ENCODE results near the gene CACNG5. TPM values are rescaled to one million over a fixed set of nuclear protein-coding genes. Genes with fewer than 3 reads are reported as not detected.

Gene CACNG5
- total RNA-seq, 1 donor from 2014 or later, result not detected

- DNase-seq (ENCODE audit: low read depth in 2 of 2), result no peak
These were observed 12.9 kb upstream of the CACNG5 start for GRCh38 chr17:66822009-66822408.

DNA sequence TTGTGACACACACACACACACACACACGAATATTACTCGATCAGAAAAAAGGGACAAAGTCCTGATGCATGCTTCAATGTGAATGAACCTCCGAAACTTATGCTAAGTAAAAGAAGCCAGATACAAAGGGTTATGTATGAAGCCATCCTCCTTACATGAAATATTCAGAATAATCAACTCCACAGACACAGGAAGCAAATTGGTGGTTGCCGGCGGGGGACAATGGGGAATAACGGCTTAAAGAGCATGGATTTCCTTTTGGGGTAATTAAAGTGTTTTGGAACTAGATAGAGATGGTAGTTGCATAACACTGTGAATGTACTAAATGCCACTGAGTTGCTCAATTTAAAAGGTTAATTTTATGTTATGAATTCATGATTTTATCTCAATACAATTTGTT is 8.1 kb upstream of the CACNG5 start:
- no peak for DNase-seq (ENCODE audit: low read depth in 2 of 2)

- peak; percentile 25 to 71 for DNase-seq (ENCODE audit: low read depth in 2 of 2)
These were observed 5.5 kb upstream of the CACNG5 start for GRCh38 chr17:66829386-66829864.

DNA sequence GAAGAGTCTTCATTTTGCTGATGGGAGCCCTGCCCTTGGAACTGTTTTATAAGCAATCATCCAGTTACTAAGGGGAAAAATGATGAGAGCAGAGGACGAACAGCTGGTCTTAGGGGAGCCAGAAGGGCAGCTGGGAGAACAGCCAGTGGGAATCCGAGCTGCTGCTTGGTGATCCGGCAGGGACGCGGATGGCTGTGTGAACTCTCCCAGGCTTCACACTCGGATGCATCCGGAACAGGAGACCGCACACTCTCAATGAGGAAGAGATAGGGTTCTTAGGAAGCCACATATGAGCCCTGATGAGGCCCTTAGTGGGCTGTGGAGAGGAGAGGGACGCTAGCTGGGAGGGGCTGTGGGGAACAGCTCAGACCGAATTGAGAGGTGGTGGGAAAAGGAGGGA is 5.0 kb upstream of the CACNG5 start:
- no peak for DNase-seq (ENCODE audit: low read depth in 2 of 2)

DNA sequence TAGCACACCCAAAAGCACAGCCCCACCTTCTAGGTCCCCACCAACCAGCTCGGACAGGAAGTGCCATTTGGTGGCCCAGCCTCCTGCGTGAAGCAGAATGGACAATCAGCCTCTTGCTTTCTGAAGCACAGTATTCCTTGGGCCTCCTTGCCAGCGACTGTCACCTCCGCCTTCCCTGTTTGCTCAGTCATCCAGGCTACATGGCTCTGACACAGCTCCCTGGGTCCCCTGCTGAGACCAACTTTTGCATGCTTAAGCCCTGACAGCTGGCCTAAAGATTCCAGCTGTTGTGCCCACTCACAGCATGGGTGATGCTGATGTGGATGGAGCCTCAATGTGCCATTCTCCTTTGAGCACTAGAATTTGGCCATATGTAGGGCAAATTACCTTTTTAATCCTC is 4.5 kb upstream of the CACNG5 start:
- DNase-seq (ENCODE audit: low read depth in 2 of 2), result no peak

GRCh38 chr17:66831383-66832210 is 3.3 kb upstream of the CACNG5 start:
- no peak for DNase-seq (ENCODE audit: low read depth in 2 of 2)

GRCh38 chr17:66833201-66833600 is 1.7 kb upstream of the CACNG5 start:
- DNase-seq (ENCODE audit: low read depth in 2 of 2), result no peak

- no peak for DNase-seq (ENCODE audit: low read depth in 2 of 2)
These were observed 445 bp upstream of the CACNG5 start for GRCh38 chr17:66834426-66834918.

DNA sequence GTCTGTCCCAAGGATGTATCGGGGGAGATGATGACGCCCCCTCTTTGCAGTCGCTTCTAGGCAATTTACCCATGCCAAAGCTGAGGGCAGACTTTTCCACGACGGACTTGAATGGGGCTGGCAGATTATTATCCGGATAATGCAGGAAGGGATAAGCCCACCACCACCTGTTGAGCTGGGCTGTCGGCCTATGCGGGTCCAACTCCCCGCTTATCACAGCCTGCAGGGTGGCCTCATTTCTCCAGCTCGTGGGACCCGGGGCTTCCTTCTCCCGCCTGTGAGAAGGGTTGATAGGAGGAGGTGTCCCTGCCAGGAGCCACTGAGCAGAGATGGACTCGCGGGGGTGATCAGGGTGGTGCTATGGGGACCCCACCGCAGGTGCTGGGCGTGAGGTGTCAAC is 559 bp downstream of the CACNG5 start:
- no peak for DNase-seq (ENCODE audit: low read depth in 2 of 2)

DNA sequence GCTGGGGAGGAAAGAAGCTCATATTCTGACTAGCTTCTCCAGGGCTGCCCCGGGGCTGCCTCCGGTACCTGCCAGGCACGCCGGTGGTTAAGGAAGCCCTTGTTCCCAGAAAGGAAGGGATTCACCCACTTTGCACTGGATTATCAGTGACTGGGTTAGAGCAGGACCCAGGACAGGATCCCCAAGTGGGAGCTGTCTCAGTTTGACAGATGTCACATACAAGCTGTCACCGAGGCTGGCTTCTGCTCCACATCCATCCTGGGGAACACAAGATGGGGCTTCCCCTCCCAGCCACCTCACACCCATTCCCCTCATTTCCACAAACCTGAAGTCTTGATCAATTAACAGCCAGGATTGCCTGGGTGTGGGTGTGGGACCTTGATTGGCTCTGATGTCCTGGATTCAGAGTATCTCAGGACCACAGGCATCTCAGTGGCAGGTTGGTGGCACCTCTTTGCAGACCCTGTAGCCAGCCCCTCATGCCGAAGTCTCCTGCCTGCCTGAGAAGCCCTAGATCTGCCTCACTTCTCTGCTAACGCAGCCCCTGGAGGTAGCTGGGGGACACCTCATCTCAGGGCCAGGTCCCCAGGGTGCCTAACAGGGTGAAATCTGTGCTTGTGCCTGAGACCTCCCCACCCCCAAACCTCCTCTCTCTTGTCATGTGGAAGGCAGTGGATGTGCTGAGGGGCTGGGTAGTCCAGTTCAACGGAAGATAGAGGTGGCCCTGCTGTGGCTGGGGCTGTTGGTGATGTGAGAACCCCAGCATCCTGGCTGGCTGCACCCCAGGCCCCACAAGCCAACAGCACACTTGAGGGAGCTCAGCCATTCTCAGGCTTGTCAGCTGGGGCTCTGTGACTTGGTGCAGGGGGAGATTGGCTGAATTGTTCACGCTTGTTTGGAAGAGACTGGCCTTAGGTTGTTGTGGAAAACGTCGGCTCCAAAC is 1.4 kb downstream of the CACNG5 start:
- DNase-seq (ENCODE audit: low read depth in 2 of 2), result no peak

DNA sequence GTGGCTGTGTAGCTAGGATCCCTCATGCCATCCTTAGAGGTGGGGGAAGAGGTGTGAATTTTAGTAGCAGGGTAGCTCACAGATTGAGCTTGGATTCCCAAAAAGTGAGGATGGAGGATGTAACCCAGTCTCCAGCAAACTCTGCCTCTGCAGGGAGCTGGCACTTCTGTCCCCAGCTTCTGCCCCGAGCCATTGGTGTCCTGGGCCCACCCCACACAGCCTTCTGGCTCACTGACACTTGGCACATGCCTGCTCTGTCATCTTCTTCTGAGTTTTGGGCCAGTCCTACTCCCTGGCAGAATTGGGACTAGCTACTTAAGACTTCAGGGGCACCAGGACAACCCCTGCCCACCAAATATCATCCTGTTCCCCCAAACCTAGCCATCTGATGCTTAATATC is 2.3 kb downstream of the CACNG5 start:
- DNase-seq (ENCODE audit: low read depth in 2 of 2), result no peak

GRCh38 chr17:66837885-66838665 is 3.2 kb downstream of the CACNG5 start:
- no peak for DNase-seq (ENCODE audit: low read depth in 2 of 2)

GRCh38 chr17:66839616-66840015 is 4.7 kb downstream of the CACNG5 start:
- DNase-seq (ENCODE audit: low read depth in 2 of 2), result no peak

GRCh38 chr17:66840061-66840460 is 5.1 kb downstream of the CACNG5 start:
- no peak for DNase-seq (ENCODE audit: low read depth in 2 of 2)

DNA sequence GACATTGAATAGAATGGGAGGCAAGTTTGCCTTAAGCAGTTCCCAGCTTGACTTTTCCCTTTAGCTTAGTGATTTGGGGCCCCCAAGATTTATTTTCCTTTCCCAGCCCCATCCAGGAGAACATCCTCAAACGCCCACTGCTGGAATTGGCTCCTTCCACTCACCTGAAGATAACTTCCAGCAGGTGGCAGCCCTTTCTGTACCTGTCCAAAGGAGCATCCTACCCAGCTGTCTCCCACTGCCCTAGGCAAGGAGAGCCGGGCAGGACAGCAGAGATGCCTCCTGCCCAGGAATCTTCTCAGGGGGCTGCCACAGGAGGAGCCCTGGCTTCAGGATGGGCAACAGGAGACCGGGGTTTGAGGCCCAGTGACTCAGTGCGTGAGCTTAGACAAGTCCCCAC is 6.4 kb downstream of the CACNG5 start:
- DNase-seq (ENCODE audit: low read depth in 2 of 2), result no peak

DNA sequence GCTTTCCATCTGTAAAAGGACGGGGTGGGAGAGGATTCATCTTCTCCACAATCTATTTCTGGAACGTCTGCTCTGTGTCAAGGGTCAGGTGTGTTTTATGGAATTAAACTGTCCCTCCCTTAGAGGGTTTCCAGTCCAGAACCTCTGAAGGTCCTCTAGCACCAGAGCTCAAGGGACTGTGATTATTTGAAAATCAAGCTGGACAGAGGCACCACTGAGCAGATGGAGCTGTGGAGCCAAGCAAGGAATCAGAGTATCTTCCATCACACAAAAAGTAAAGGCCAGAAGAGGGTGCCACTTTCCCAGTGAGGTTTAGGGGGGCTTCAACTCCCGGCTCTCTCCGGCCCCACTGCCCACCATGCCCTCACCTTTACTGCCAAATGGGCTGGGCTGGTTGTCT is 6.8 kb downstream of the CACNG5 start:
- no peak for DNase-seq (ENCODE audit: low read depth in 2 of 2)

- DNase-seq (ENCODE audit: low read depth in 2 of 2), result no peak
These were observed 7.6 kb downstream of the CACNG5 start for GRCh38 chr17:66842505-66842904.

GRCh38 chr17:66842959-66843358 is 8.0 kb downstream of the CACNG5 start:
- DNase-seq (ENCODE audit: low read depth in 2 of 2), result no peak

DNA sequence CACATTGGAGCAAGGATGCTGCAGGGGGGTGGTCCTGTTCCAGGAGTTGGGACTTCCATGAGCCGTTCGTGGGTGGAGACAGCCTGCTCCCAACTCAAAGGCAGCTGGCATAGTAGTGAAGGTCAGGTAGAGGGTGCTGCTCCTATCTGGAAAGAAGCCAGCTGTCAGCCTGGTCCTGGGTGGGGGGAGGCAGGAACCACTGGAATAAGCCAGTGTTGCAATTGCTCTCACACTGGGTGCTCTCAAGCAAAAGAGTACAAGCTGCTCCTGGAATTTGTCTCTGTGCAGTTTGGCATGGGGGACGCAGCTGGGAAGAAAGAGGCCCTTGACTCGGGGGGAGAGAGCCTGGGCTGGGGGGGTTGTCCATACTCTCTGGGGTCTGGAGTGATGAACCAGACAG is 8.7 kb downstream of the CACNG5 start:
- no peak for DNase-seq (ENCODE audit: low read depth in 2 of 2)

DNA sequence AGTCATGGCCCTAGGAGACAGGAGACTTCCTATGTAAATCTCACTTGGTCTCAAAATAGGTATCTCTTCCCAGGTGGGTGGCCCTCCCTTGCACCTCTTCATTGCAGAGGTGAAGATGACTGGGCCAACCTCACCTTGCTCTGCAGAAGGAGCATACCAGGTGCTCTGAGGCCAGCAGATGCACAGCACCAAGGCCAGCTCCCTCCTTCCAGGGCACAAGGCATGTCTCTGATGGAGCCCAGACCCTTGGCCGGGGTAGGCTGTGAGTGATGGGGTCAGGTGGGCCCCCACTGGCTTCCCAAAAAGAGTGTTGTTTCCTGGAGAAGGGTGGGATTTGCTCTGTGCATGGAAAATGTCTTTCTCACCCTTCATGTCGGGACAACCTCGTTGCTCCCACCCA is 12.8 kb downstream of the CACNG5 start:
- no peak for DNase-seq (ENCODE audit: low read depth in 2 of 2)

- no peak for DNase-seq (ENCODE audit: low read depth in 2 of 2)
These were observed 13.6 kb downstream of the CACNG5 start for GRCh38 chr17:66848496-66848895.
